Measurements from ENCODE around the gene U2AF1L4. TPM values are rescaled to one million over a fixed set of nuclear protein-coding genes. Genes with fewer than 3 reads are reported as not detected.

The U2AF1L4 gene
- total RNA-seq, 2 donors from 2014 or later: 14.6 to 45.0 TPM

- H3K4me1 ChIP-seq (replicated peaks): peaks cover 5% of the 10 kb centered on the region
- DNase-seq (ENCODE audit: low spot score): no peak
- intact Hi-C loops (cut with DNase I): loop anchor here (10.0 kb wide), 1 partner anchor 356 kb away; the partner anchor contains the start of gene FFAR3
- no peak overlapping the region for H3K4me3 ChIP-seq
- H3K36me3 ChIP-seq: no peaks in the 10 kb centered on the region
- no peaks in the 10 kb centered on the region for H3K27me3 ChIP-seq (replicated peaks; ENCODE audit: insufficient read depth)
- no peaks in the 10 kb centered on the region for H3K9me3 ChIP-seq
- no peak overlapping the region for H3K27ac ChIP-seq
- no peak for TF ChIP-seq CTCF (IDR thresholded peaks at IDR 0.05)
- 66% methylated on average over 13 of the region's 13 CpGs for WGBS
Measured at GRCh38 chr19:35710784-35711723, 34.2 kb downstream of the U2AF1L4 start.

GRCh38 chr19:35708391-35708790, 36.8 kb downstream of the U2AF1L4 start:
- no peak for TF ChIP-seq POLR2A (IDR thresholded peaks at IDR 0.05)
- no peak for TF ChIP-seq CTCF (IDR thresholded peaks at IDR 0.05)
- no peak for TF ChIP-seq POLR2AphosphoS5 (IDR thresholded peaks at IDR 0.05)
- DNase-seq (ENCODE audit: low spot score): no peak
- WGBS: 100% methylated on average over 1 of the region's 1 CpG

DNA sequence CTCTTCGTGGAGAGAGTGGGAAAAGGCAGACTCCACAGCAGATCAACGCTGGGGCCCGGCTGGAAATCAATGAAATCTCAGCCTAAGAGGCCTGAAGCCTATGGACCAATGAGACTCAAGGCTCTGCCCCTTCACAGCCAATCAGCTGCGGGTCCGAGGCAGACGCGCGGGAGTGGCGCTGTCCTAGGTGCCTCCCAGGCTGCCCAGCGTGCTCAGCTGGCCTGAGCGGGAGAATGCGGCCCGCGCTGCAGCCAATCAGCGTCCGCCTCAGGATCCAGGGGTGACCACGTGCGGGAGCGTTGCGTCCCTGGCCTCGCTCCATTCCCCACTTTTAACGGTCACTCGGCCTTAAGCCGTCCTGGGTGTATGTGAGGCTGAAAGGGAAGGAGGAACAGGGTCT, 41.0 kb downstream of the U2AF1L4 start, which contains the start of gene ZBTB32:
Gene ZBTB32 (plus strand): TSS at position 341 of the 400 bp plus-strand sequence. CDS start 10,069 bp downstream, outside the sequence.
- no peak within 1 kb of the TSS for H3K4me3 ChIP-seq
- TF ChIP-seq POLR2AphosphoS5 (IDR thresholded peaks at IDR 0.05) (no peak), CTCF (IDR thresholded peaks at IDR 0.05) (no peak), POLR2A (IDR thresholded peaks at IDR 0.05) (no peak)
- H3K36me3 ChIP-seq: no peaks in the 10 kb centered on the region
- H3K4me1 ChIP-seq (replicated peaks): no peaks in the 10 kb centered on the region
- H3K27me3 ChIP-seq (replicated peaks; ENCODE audit: insufficient read depth): no peaks in the 10 kb centered on the region
- 13% methylated on average over 24 of the region's 24 CpGs for WGBS
- no peaks in the 10 kb centered on the region for H3K9me3 ChIP-seq
- H3K27ac ChIP-seq: no peak within 1 kb of the TSS
- intact Hi-C loops (cut with DNase I): no loop called here
- DNase-seq (ENCODE audit: low spot score): no peak

More at GRCh38 chr19:35708391-35708790, 36.8 kb downstream of the U2AF1L4 start:
- no peaks in the 10 kb centered on the region for H3K27me3 ChIP-seq (replicated peaks; ENCODE audit: insufficient read depth)
- no peak overlapping the region for H3K27ac ChIP-seq
- no peaks in the 10 kb centered on the region for H3K9me3 ChIP-seq
- H3K4me1 ChIP-seq (replicated peaks): no peaks in the 10 kb centered on the region
- intact Hi-C loops (cut with DNase I): no loop called here
- no peaks in the 10 kb centered on the region for H3K36me3 ChIP-seq
- H3K4me3 ChIP-seq: no peak overlapping the region

GRCh38 chr19:35703343-35703742, 41.9 kb downstream of the U2AF1L4 start:
- intact Hi-C loops (cut with DNase I): no loop called here
- DNase-seq (ENCODE audit: low spot score): no peak
- 43% methylated on average over 9 of the region's 9 CpGs for WGBS
- H3K4me3 ChIP-seq: no peak overlapping the region
- H3K27me3 ChIP-seq (replicated peaks; ENCODE audit: insufficient read depth): no peaks in the 10 kb centered on the region
- H3K9me3 ChIP-seq: no peaks in the 10 kb centered on the region
- H3K36me3 ChIP-seq: no peaks in the 10 kb centered on the region
- H3K27ac ChIP-seq: no peak overlapping the region
- H3K4me1 ChIP-seq (replicated peaks): no peaks in the 10 kb centered on the region
- TF ChIP-seq POLR2A (IDR thresholded peaks at IDR 0.05): no peak
- TF ChIP-seq CTCF (IDR thresholded peaks at IDR 0.05): no peak
- TF ChIP-seq POLR2AphosphoS5 (IDR thresholded peaks at IDR 0.05): no peak
